Measurements from ENCODE around the gene PSMF1.

Gene PSMF1

GRCh38 chr20:1164871-1165270, 46.5 kb downstream of the PSMF1 start:
- no peak for DNase-seq (ENCODE audit: low read depth)

GRCh38 chr20:1165521-1165920, 47.1 kb downstream of the PSMF1 start:
- DNase-seq (ENCODE audit: low read depth), result no peak

- DNase-seq (ENCODE audit: low read depth), result no peak
These were observed 47.5 kb downstream of the PSMF1 start for GRCh38 chr20:1165941-1166340.

GRCh38 chr20:1166948-1167720, 48.7 kb downstream of the PSMF1 start:
- DNase-seq (ENCODE audit: low read depth), result no peak

GRCh38 chr20:1169224-1169623, 50.8 kb downstream of the PSMF1 start:
- no peak for DNase-seq (ENCODE audit: low read depth)

- DNase-seq (ENCODE audit: low read depth), result no peak
These were observed 53.2 kb downstream of the PSMF1 start for GRCh38 chr20:1171461-1172093.

GRCh38 chr20:1173698-1174097, 55.3 kb downstream of the PSMF1 start:
- no peak for DNase-seq (ENCODE audit: low read depth)

- DNase-seq (ENCODE audit: low read depth), result no peak
These were observed 56.4 kb downstream of the PSMF1 start for GRCh38 chr20:1174787-1175186.

- no peak for DNase-seq (ENCODE audit: low read depth)
These were observed 59.3 kb downstream of the PSMF1 start for GRCh38 chr20:1177680-1178079.

GRCh38 chr20:1178103-1178502, 59.7 kb downstream of the PSMF1 start:
- no peak for DNase-seq (ENCODE audit: low read depth)

- DNase-seq (ENCODE audit: low read depth), result no peak
These were observed 60.2 kb downstream of the PSMF1 start for GRCh38 chr20:1178623-1179022.

- DNase-seq (ENCODE audit: low read depth), result no peak
These were observed 62.5 kb downstream of the PSMF1 start for GRCh38 chr20:1180949-1181348.

GRCh38 chr20:1182106-1182505, 63.7 kb downstream of the PSMF1 start:
- DNase-seq (ENCODE audit: low read depth), result no peak

GRCh38 chr20:1183153-1183552, 64.8 kb downstream of the PSMF1 start:
- DNase-seq (ENCODE audit: low read depth), result no peak

GRCh38 chr20:1184260-1184637, 65.8 kb downstream of the PSMF1 start:
- no peak for DNase-seq (ENCODE audit: low read depth)

- DNase-seq (ENCODE audit: low read depth), result no peak
These were observed 66.4 kb downstream of the PSMF1 start, which contains the start of gene TMEM74B for GRCh38 chr20:1184638-1185315. TSS of gene TMEM74B (minus strand) at chr20:1184981. CDS start at chr20:1183801, 1,180 bp downstream.

GRCh38 chr20:1185316-1185741, 66.9 kb downstream of the PSMF1 start:
- no peak for DNase-seq (ENCODE audit: low read depth)

GRCh38 chr20:1185790-1186334, 67.5 kb downstream of the PSMF1 start:
- DNase-seq (ENCODE audit: low read depth), result peak; percentile 19

- DNase-seq (ENCODE audit: low read depth), result no peak
These were observed 68.1 kb downstream of the PSMF1 start for GRCh38 chr20:1186367-1186991.

- DNase-seq (ENCODE audit: low read depth), result no peak
These were observed 69.3 kb downstream of the PSMF1 start for GRCh38 chr20:1187605-1188171.

GRCh38 chr20:1188347-1188746, 69.9 kb downstream of the PSMF1 start:
- DNase-seq (ENCODE audit: low read depth), result no peak

GRCh38 chr20:1189827-1190226, 71.4 kb downstream of the PSMF1 start:
- DNase-seq (ENCODE audit: low read depth), result no peak
